HG03521 (cell line): ENCODE results near the gene NUDT1.

Source experiments
- ATAC-seq: cut with Tn5 transposase; IDR thresholded peaks from one replicate; pipeline ENCODE4 v1.9.1; 2021; ENCODE audit warnings: mild to moderate bottlenecking, moderate library complexity; ENCODE audit not compliant: unreplicated experiment

Gene NUDT1

DNA sequence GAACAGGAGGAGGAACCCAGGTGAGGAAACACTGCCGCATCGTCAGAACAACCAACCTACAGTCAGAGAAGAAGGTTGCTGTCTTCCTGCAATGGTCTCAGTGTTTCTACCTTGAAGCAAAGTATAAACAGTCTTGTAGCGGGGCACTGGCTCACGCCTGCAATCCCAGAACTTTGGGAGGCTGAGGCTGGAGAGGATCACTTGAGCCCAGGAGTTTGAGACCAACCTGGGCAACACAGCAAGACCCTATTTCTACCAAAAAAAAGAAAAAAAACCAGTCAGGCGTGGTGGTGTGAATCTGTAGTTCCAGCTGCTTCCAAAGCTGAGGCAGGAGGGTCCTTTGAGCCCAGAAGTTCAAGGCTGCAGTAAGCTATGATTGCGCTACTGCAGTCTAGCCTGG, 48.9 kb downstream of the NUDT1 start:
- no peak for ATAC-seq

DNA sequence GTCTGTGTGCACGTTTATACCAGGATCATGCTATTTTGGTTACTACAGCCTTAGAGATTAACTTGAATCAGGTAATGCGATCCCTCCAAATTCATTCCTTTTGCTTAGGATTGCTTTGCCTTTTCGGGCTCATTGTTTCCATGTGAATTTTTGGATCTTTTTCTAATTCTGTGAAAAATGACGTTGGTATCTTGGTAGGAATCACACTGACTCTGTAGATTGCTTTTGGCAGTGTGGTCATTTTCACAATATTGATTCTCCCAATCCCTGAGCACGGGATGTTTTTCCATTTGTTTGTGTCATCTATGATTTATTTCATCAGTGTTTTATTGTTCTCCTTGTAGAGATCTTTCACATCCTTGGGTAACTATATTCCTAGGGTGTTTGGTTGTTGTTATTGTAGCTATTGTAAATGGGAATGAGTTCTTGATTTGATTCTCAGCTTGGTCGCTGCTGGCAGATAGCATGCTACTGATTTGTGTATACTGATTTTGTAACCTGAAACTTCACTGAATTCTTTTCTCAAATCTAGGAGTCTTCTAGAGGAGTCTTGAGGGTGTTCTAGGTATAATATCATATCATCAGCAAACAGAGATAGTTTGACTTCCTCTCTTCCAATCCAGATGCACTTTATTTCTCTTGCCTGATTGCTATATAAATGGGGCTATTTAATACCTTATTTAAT, 54.1 kb downstream of the NUDT1 start:
- ATAC-seq, result no peak

DNA sequence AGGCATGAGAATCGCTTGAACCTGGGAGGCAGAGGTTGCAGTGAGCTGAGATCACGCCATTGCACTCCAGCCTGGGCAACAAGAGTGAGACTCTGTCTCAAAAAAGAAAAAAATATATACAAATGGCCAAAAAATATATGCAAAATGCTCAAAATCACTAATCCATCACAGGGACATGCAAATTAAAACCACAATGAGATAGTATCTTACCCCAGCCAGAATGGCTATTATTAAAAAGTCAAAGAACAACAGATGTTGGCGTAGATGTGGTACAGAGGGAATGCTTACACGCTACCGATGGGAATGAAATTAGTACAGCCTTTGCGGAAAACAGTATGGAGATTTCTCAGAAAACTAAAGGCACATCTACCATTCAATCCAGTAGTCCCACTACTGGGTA, 54.8 kb downstream of the NUDT1 start:
- ATAC-seq, result no peak

DNA sequence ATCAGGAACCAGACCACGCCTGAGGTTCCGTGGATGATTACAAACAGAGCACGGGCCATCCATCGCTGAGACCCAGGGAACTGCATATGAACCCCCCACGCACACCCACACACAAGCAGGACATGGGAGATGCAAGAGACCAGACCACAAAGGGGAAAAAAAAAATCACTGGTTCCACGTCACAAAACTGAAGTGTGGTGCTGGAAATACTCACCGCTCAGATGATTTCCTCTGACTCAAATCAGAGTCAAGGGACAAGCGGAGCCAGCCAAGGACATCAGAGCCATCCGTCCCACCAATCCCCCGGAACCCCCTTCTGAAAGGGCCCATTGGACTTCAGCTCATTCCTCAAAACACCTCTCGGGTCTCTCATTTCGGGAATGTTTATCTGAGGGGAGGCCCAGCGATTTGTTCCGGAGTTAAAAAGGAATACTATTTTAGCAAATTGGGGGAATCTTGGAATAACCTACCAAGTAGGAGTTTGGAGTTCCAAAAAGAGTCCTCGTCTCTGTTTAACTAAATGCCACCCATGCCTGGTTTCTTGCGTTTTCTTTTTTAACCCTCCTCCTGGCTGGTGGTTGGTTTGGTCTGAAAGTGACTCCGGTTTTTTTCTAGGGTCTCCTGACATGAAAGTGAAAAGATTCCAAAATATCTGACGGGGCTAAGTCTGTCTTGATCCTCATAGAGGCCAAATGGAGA, 57.3 kb downstream of the NUDT1 start:
- no peak for ATAC-seq

DNA sequence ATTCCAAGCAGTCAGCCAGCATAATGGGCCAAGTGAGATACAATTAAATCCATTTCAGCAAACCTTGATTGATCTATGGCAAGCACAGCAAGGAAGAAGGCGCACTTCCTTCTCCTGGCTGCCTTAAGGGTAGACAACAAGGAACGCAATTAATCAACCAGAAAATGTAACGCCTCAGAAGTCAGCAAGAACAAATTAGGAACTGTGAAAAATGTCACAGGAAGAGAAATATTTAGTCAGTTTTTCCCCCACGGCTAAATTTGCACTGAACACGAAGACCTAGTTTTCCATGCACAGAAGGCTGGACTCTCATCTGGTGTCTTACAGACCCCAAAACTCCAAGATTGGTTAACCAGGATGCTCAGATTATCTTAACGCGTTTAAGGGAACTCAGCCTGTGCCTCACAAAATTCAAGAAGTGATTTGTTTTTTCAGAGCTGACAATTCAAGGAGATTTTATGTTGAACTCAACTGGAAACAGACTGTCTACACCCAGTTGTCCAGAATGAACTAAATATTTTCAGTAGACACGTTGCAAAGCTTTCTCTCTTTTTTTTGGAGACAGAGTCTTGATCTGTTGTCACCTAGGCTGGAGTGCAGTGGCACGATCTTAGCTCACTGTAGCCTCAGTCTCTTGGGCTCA, 58.0 kb downstream of the NUDT1 start:
- no peak for ATAC-seq
